GM21447 (cell line): ENCODE measurements around the gene ZSCAN10.

Experiments
- ATAC-seq: cut with Tn5 transposase; IDR thresholded peaks from one replicate; pipeline ENCODE4 v1.9.1; 2021; ENCODE audit not compliant: unreplicated experiment

Gene ZSCAN10

DNA sequence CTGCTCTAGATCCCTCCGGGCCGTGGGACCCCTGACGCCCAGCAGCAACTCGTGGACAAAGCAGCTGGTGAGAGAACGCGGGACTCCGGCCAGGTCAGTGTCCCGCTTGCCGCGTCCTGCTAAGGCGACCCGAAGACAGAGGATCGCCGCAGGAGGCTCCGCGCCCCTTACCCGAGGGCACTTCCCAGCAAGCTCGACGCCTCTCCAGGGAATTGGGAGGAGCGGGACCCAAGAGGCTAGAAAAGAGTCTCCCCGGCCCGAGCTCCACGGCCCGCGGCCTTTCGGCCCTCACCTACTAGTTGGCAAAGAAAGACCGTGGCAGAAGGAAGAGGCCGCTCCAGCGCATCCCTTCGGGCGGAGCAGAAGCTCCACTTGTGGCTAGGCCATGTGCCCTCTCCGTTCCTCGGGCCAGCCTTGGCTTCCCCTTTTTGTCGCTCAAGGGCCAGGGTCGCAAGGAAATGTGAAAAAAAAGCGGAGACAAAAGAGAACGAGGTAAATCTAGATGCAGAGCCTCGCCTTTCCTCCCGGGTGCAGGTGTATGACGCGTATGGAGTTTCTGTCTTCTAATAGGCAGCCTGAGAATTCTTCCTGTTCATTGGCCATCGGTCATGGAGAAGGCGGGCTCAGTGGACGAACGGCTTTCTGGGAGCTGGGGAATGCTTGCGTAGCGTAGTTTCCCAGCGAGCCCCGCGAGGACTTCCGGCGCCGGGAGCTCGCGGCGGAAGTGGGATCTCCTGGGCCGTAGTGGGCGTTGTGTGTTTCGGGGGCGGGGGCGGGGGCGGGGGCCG lies 35.4 kb upstream of the ZSCAN10 start, which contains the start of gene ZNF213:
Gene ZNF213, plus strand, starts transcription at position 692 of the 788 bp plus-strand sequence. CDS start 2,252 bp downstream, outside the sequence.
- peak; percentile 94 for ATAC-seq

DNA sequence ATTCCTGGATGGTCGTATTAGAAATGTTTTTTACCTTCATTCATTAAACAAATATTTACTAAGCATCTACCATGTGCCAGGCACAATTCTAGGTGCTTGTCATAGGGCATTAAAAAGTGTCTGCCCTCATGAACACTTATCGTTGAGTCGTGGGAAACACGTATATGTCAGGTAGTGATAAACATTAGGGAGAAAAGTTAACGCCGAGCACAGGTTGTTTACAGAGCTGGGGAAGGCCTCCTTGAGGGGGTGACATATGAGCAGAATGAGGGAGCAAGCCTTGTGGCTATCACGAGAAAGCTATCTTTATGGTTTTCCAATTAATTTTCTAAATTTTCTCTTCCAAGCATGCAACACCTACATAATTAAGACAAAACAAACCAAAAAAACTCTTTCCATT lies 34.8 kb upstream of the ZSCAN10 start:
- no peak for ATAC-seq

DNA sequence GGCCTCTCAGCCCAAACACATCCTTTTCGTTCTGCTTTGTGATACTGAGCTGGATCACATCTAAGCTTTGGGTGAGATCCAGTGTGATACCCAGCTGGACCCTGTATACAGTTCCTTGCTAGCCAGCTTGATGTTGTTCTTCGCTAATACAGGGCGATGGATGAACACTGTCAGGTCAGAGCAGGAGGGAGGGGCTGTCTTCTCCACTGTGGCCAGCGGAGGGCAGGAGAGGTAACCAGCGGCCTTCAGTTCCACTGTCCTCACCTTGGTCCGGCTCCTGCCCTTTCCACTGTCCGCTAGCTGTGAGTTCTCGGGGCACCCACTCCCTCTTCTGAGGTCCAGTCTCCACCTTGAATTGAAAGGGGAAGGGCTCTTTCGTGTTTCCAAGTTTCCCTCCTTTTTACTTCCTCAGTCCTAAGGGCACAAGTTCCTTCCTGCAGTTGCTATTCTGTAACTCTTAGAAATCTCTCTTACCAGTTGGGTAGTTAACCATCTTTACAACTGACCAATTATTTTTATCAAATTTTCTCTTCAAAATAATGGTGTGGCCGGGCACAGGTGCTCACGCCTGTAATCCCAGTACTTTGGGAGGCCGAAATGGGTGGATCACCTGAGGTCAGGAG lies 32.8 kb upstream of the ZSCAN10 start:
- ATAC-seq: no peak

DNA sequence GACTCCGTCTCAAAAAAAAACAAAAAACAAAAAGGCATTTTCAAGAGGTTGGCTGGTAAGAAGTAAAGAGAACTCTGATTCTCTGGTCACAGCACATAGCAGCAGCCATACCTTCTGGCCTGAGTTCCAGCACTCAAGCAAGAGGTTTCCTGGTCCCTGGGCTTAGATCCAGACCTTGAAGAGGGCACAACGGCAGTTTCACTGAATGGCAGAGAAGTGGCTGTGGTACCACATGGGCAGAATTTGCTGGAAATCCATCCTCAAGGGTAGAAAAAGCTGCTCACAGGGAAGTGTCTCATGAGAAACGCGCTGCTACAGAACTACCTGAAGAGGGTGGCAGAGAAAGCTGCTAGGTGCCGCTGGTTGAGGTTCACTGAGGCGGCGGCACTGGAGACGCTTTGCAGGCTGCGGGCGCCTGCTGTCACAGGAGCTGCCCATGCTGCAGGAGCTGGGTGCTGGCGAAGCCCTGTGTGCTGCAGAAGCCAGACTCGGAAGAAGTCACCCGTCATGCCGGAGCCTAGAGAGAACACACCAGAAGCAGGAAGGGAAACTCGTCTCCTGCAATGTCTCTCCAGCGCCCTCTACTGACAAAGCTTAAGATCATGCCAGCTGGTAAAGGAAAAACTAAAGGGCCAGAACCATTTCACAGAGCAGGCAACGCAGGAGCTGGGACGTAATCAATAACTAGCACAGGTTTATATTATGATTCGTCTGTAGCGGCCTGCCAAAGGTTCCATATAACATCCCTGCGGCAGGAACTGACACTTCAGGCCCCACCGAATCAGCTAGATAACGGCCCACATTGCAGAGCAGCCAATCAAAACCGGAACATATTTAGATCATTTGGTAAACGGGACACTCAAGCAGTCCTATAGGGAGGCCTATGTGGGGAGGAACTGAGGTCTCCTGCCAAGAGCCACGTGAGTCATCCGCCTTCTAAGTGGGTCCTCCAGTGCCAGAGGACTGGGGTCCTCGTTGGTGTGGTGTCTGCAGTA lies 30.3 kb upstream of the ZSCAN10 start:
- no peak for ATAC-seq

DNA sequence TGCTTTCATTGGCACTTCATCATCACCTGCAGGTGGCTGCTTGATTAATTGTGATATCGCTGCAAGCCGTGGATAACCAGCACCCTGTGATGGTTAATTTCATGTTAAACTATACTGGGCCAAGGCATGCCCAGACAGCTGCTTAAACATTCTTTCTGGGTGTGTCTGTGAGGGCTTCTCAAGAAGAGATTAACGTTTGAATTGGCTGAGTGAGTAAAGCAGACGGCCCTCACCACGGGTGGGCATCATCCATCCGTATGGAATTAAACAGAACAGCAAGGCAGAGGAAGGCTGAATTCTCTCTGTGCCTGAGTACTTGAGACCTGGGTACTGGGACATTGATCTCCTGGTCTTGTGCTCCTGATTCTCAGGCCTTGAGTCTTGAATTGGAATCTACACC lies 28.7 kb upstream of the ZSCAN10 start:
- ATAC-seq: no peak

DNA sequence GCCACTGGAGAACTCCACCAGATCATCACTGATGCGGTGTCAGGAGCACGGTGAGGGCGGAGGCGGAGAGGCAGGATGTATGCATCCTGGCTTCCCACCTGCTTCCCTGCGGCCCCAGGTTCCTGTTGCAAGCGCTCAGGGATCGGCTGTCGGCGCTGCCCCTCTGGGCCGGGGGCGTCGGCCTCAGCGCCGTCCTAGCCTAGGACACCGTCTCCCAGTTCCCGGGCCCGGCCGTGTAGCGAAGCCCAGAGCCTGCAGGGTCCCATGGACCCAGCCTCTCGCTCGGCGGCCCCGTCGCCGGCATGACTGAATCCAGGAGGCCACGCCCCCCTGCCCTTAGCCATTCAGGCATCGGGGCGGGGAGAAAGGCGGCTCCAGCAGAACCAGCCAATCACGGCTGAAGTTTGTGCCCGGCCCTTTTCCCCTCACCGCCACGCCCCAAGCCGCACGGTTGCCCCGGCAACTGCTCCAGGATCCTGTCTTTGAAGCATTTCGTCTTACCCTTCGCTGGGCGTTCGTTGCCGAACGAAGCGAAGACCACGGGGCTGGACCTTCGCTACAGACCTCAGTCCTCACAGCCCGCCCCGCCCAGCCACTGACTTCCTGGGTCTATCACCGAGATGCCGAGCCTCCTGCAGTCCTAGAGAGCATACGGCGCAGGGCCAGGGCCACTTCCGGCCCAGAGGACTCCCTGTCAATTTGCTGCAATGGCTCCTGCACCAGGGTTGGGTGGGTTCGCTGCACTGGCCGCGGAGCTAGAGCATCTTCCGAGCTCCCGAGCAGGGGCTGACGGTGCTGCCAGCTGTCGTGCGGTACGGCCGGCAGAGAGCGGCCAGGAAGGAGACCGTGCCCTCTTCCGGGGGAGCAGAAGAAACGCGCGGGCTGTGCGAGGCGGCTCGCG lies 25.1 kb upstream of the ZSCAN10 start:
- peak; percentile 86 for ATAC-seq

DNA sequence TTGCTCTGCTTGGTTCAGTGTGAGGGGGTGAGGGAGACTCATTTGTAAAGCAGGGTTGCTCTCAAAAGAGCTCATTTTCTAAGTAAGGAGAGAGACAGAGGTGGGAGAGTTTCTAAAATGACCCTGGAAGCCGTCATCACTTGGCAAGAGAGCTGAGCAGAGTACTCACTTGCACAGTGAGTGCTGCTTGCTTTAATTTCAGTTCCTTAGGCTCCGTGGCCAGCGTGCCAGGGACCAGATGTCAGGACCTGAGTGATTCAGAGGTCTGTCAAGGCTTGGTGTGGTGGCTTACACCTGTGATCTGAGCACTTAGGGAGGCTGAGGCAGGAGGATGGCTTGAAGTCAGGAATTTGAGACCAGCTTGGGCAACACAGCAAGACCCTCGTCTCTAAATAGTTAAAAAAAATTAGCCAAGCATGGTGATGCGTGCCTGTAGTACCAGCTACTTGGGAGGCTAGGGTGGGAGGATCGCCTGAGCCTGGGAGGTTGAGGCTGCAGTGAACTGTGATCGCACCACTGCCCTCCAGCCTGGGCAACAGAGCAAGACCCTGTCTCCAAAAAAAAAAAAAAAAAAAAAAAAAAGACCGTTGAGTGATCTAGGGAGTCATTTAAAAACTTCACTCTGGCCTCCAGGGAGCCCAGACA lies 24.0 kb upstream of the ZSCAN10 start:
- ATAC-seq: no peak

DNA sequence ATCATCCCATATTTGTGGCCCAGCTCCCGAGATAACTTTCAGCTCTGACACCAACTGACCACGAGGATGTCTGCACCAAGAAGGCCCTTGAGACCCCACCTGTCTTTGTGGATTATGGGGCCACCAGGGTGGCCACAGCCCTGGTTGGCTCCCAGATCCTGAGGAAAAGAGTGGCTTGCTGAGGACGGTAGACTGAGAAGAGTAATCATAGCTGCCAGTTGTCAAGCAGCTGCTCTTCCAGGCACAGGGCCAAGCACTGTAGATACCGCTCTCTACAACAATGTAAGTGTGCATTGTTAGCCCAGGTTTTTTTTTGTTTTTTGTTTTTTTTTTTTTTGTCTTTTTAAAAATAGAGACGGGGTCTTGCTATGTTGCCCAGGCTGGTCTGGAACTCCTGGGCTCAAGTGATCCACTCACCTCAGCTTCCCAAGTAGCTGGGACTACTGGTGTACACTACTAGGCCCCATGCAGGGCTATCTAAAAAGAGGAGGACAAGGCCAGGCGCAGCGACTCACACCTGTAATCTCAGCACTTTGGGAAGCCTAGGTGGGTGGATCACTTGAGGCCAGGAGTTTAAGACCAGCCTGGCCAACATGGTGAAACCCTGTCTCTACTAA lies 22.9 kb upstream of the ZSCAN10 start:
- no peak for ATAC-seq

DNA sequence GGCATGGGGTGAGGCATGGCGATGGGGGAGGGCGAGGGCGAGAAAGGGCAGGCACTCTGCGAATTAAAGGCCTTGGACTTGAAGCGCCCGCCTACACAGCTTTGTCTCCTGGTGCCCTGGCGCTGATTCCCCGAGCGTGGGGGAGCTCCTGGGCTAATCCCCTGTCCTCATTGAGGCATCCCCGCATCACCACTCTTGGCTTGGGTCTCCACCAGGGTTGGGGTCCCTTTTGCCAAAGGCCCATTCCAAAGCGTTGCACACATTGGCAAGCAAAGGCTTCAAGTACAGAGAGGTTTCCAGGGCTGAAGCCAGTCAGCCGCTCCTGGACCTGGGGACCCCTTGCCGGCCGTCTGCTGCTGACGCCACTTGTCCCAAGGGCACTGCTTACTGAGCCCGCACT lies 21.3 kb upstream of the ZSCAN10 start:
- ATAC-seq: no peak

DNA sequence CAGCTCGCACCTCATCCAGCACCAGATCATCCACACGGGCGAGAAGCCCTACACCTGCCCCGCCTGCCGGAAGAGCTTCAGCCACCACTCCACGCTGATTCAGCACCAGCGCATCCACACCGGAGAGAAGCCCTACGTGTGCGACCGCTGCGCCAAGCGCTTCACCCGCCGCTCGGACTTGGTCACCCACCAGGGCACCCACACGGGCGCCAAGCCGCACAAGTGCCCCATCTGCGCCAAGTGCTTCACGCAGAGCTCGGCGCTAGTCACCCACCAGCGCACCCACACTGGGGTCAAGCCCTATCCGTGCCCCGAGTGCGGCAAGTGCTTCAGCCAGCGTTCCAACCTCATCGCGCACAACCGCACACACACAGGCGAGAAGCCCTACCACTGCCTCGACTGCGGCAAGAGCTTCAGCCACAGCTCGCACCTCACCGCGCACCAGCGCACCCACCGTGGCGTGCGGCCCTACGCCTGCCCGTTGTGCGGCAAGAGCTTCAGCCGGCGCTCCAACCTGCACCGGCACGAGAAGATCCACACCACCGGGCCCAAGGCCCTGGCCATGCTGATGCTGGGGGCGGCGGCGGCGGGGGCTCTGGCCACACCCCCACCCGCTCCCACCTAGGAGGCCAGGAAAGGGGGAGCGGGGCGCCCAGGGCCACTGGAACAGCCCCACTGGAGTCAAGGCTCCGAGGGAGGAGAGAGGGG lies 20.8 kb upstream of the ZSCAN10 start:
- ATAC-seq: no peak

DNA sequence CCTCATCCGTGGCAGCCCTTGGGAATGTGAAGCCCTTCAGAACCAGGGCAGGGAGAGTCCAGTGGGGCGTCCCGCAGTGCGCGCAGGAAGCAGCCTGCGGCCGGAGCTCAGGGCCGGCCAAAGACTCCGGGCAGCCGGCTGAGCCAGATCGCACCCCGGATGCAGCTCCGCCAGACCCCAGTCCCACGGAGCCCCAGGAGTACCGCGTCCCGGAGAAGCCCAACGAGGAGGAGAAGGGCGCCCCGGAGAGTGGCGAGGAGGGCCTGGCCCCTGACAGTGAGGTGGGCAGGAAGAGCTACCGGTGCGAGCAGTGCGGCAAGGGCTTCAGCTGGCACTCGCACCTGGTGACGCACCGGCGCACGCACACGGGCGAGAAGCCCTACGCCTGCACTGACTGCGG lies 20.2 kb upstream of the ZSCAN10 start:
- no peak for ATAC-seq

DNA sequence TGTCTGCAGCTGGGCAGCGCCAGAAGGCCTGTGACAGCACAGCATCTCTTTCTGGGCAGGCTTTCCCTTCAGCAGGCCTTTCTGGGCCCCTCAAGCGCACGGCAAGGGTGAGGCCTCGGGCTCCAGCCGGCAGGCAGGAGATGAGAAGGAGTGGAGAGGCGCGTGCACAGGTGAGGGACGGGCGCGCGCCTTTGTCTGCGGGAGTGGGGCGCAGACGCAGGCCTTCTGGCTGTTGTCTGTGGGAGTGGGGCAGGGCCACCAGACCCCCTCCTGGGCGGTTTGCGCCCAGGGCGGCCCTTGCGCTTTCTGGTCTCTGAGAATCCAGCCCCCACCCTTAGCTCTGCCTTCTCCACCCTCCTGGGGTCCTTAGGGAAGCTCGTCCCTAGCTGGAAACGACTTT lies 19.8 kb upstream of the ZSCAN10 start:
- no peak for ATAC-seq

DNA sequence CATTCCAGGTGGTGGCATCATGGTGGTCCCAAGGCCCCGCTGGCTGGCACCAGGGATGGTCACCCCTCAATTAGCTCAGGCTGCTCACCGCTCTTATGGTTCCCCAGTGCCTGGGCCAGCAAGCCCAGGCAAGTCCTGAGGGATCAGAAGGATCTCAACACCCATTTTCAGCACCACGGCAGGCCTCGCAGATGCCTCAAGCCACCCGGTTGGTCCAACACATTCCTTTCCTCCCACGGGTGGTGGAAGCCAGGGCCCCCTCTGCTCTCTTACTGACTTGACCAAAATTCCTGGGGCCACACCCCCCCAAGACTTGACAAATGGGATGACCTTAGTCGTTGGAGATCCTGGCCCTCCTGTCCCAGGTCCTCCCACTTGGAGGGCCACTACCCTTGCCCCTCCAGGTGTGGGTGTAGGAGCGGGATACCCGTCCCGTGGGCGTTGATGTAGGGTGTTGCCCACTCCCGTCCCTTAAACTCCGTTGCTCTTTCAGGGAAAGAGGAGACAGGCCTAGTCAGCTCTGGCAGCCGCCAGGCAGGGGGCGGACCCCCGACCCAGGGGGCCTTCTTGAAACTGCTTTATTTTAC lies 19.2 kb upstream of the ZSCAN10 start:
- ATAC-seq: no peak

DNA sequence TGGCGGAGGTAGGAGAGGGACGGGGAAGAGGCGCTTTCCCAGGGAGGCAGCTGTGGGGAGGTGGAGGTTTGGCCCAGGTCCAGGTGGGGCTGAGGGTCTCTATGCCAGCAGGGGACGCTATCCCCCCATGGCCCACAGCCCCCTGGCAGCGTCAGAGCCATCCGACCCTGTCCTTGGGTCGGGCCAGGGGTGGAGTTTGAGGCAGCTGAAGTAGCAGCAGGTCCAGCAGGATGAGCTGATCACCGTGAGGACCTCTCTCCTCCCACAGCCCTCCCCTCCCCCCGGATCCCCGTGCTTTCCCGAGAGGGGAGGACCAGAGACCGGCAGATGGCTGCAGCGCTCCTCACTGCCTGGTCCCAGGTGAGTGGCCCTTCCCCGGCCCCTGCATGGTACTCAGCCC lies 16.5 kb upstream of the ZSCAN10 start:
- ATAC-seq: no peak

DNA sequence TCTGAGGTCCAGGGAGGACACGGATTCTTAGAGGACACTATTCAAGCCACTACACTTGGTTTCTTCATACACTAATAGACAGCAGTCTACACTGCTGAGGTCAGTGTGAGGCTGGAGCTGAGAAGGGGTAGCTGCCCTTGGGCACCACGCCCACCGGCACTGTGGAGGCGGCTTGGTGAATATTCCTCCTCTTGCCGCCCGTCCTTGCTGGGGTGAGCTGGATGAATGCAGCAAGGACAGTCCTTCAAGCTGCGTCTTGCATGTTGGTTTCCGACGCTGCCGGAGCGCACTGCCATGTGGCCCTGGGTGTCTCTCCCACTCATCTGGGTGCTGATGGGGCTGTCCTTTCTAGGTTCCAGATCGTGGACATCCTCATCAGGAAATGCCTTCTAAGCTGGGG lies 15.9 kb upstream of the ZSCAN10 start:
- ATAC-seq: no peak

DNA sequence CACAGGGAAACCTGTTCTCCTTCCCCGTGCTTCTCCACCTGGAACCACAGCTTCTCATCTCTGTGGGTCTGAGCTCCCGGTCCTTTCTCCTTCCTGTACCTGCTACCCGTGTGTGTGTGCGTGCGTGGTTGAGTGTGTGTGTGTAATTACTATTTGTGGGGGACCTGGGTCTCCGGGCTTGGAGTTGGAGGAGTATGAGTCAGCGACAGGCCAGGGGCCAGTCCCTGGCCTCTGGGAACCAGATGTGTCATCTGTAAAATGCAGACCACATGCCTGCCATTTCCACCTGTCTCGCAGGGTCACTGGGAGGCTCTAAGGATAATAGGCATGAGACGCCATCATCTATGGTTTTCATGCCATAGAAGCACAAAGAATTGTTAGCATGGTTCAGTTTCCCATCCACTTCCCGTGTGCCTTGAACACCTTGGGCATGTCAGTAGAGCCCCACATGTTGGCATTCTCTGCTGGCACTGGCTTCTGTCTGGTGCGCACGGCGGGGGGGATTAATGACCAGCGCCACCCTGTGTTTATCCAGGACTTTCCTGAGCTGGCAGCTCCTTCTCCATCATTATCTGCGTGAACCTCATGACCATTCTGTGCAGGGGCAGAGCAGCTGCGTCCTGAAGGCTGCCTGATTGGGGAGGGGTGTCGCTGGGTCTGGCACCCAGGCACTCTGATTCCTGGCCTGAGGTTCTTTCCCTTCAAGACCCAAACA lies 14.8 kb upstream of the ZSCAN10 start:
- no peak for ATAC-seq

DNA sequence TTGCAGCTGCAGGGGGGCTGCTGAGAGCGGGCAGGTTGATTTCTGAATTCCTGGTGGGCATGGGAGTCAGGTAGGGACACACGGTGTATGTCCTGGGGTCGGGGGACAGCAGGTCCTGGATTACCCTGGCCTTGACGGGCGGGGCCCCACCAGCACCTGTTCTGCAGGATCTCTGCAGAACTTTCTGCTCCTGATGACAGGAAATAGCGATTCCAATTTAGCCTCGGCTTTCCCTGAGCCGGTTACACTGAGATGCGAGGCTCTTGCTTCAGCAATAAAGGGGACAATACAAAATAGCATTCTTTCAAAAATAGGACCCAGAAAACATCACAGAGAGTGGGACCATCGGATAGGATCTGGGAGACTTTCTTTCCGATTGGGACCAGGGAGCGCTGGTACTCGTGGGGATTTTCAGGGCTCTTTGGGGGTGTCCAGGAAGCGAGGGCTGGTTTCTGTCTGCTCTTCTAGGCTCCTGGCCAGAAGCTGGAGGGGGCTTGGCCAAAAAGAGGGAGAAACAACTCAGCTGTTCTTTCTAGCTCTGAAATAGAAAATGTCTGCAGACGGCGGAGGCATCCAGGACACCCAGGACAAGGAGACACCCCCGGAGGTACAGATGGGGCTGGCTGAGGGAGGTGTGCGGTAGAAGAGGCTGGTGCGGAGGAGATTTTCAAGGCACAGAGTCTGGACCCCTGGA lies 13.9 kb upstream of the ZSCAN10 start:
- ATAC-seq: no peak
